Body of pancreas (tissue), 4 donors: Measurements from ENCODE around the gene TFAP2A.

Source experiments
- POLR2A ChIP-seq, 3 donors: fragments of 450-650 bp; IDR thresholded peaks; one replicate each; pipeline ENCODE4 v1.6.1; 2016; ENCODE audit warnings: antibody characterized with exemption in 3 of 3, mild to moderate bottlenecking in 2 of 3
- TF ChIP-seq, protein P1 (sequence below), 7 experiments: fragments of 450-650 bp in 4 of 7; fragments of 200-600 bp in 3 of 7; sonication (generic) in 3 of 7; IDR thresholded peaks; one replicate each; pipeline ENCODE4 v1.5.1; 2016 to 2019; ENCODE audit warnings: antibody characterized with exemption in 7 of 7

DNA sequence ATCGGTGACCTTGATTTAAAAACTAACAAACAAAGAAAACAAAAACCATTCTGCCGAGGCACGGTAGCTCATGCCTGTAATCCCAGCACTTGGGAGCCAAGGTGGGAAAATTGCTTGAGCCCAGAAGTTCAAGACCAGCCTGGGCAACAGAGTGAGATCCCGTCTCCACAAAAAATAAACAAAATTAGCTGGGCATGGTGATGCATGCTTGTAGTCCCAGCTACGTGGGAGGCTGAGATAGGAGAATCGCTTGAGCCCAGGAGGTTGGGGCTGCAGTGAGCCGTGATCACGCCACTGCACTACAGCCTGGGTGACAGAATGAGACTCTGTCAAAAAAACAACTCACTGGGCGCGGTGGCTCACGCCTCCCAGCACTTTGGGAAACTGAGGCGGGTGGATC, 48.2 kb upstream of the TFAP2A start:
- TF ChIP-seq, protein P1, sequence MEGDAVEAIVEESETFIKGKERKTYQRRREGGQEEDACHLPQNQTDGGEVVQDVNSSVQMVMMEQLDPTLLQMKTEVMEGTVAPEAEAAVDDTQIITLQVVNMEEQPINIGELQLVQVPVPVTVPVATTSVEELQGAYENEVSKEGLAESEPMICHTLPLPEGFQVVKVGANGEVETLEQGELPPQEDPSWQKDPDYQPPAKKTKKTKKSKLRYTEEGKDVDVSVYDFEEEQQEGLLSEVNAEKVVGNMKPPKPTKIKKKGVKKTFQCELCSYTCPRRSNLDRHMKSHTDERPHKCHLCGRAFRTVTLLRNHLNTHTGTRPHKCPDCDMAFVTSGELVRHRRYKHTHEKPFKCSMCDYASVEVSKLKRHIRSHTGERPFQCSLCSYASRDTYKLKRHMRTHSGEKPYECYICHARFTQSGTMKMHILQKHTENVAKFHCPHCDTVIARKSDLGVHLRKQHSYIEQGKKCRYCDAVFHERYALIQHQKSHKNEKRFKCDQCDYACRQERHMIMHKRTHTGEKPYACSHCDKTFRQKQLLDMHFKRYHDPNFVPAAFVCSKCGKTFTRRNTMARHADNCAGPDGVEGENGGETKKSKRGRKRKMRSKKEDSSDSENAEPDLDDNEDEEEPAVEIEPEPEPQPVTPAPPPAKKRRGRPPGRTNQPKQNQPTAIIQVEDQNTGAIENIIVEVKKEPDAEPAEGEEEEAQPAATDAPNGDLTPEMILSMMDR (IDR thresholded peaks at IDR 0.05) = no peak
- no peak for TF ChIP-seq POLR2A (IDR thresholded peaks at IDR 0.05)
